HG02642 (cell line): ENCODE results near the gene KYNU.

Experiments used
- ATAC-seq: cut with Tn5 transposase; IDR thresholded peaks from one replicate; pipeline ENCODE4 v1.9.1; 2021; ENCODE audit warnings: mild to moderate bottlenecking; ENCODE audit not compliant: unreplicated experiment, poor library complexity

KYNU gene

DNA sequence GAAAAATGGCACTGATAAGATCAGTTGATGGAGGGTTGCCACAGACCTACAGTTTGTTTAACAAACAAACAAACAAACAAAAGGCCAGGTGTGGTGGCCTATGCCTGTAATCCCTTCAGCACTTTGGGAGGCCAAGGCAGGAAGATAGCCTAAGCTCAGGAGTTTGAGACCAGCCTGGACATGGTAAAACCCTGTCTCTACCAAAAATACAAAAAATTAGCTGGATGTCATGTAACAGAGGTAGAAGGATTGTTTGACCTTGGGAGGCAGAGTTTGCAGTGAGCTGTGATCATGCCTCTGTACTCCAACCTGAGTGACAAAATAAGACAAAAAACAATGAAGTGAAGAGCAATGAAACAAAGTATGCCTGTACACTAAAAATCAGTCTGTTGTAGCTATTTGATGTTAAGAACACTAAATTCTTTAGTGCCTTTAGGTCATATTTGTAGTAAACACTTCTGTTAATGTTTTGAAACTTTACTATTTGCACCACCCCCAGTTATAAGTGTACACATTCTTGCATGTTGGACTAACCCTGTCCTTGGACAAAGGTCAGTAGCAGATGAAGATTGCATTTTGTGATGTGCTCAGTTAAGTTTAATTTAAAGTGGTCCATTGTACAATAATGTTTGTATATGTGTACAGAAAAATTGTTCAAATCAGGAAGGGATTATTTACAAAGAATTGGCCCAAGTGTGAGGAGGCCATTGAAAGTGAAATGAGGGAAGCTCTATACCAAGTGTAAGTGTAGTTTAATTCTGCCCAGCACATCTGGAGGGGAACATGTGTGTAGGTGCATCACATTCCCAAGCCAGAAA is 73.9 kb downstream of the KYNU start:
- no peak for ATAC-seq

DNA sequence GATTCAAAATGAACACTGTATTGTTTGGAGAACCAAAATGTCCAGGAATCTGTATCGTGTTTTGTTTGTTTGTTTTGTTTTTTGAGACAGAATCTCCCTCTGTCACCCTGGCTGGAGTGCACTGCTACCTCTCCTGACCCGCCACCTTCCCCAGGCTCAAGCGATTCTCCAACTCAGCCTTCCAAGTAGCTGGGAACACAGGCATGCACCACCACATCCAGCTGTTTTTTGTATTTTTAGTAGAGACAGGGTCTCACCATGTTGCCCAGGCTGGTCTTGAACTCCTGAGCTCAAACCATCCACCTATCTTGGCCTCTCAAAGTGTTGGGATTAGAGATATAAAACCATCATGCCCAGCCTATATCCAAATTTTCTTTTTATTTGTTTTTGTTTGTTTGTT is 74.6 kb downstream of the KYNU start:
- ATAC-seq = no peak

GRCh38 chr2:142952793-142953494 is 75.5 kb downstream of the KYNU start:
- ATAC-seq = no peak

- no peak for ATAC-seq
Measured at GRCh38 chr2:142954493-142954892, 77.0 kb downstream of the KYNU start.

DNA sequence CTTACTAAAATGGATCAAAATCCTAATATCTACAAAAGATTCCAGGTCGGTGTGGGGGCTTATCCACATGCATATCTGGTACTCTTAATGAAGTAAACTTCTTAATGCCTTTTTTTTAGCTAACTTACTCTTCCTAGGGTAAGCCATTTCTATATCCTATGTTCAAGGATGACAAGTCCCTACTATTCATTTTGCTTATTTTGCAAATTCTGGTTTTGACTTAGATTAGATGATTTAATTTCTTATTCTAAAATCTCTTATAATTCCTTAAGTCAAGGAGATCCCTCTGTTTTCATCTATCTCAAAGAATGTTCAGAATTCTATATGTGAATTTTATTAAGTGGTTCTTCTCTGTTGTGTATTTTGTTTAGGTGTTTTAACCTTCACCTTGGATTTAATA is 79.7 kb downstream of the KYNU start:
- ATAC-seq = no peak

DNA sequence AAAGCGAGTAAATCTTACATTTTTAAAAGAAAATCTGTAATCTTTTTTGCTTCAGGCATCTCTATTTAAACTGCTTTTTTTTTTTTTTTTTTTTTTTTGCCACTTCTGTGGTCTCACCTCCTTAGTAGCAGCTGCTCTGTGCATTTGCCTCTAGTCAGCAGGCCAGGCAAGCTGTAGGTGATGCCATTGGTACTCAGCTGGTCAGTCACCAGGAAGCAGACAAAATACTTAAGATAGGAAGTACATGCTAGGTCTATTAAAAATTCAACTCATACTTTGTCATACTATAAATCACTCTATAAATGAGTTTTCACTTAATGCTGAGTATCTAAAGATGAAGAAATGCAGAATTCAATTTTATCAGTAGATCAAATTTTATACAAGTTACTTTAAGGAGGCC is 83.7 kb downstream of the KYNU start:
- ATAC-seq = no peak

DNA sequence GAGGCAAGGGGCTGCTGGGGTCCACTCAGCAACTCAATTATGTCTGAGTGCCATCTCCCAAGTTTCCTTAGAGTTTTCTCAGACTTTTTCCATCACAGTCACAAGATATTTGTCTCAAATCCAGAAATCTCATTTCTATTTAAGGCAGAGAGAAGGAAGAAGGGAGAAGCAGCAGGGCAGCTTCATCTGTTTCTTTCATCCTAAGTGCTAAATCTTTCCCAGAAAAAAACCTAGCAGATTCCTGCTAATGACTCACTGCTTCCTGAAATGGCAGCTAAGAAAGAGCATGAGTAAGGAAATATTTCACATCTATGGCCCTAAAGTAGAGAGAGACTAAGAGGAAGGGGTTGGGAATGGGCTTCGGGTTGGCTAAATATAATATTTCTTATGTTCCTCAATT is 88.0 kb downstream of the KYNU start:
- ATAC-seq = no peak

DNA sequence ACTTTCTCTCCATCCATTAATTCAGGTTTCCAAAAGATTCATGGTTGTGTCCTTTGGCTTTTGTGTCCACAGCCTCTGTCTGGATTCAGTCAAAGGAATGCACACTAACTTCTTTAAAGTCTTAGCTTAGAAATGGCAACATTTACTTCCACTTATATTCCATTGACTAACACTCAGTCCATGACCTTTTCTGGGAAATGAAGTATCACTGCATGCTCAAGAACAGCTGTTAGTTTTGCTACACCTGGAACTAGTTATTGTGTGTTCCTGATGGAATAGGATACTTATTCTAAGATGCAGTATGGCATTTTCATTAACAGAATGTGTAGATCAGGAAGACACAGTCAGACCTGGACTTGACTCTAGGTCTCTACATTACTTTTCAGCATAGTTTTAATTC is 88.8 kb downstream of the KYNU start:
- ATAC-seq = no peak

DNA sequence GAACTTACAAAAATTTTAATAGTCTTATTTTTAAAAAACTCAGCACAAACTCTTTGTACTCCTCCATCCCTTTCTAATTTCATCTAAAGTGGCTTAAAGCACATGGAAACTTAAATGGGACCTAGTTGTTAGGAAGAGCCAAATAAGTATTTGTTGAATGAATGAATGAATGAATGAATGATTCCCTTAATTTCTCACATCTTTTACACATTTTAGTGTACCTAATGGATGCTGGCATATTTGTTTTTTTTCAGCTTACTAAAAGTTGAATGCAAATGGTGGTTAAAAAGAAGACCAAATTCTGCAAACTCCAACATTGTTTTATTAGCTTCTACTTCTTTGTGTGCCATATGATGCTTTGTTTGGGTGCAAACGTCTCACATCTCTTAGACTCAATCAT is 89.6 kb downstream of the KYNU start:
- no peak for ATAC-seq

- no peak for ATAC-seq
Measured at GRCh38 chr2:142973160-142973821, 95.8 kb downstream of the KYNU start.

GRCh38 chr2:142973822-142974207 is 96.4 kb downstream of the KYNU start:
- ATAC-seq = peak; percentile 15

DNA sequence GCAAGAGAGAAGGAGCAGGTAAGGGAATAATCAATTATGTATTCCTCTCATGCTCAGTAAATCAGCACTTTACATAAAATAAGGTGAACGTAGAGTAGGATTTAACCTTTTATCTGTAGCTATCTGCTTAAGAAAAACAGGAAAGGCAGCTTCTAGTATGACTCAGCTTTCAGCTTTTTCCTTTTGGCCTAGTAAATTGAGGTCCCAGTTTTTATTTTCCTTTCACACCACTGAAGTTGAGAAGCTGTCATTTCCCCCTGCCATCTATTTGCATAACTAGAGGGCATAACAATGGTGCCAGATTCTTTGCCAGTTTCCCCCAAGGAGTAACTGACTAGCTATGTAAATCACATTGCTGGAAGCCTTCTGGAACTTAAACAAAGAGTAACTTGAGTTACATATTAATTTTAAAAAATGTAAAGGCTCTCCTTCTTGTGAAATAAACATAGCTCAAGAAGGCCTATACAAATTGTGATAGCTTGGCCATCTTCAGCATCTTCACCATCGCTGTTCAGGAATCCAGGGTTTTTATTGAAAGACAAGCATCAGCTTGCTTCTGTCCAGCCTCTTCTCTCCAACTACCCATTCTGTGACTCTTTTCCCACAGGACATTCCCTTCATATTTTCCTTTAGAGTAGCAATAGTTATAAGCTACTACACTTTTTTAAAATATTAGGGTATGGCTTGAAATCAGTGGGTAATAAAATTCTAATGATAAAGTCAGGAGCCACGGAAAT is 97.0 kb downstream of the KYNU start:
- peak; percentile 64 for ATAC-seq

GRCh38 chr2:142975239-142975638 is 97.8 kb downstream of the KYNU start:
- ATAC-seq = no peak

DNA sequence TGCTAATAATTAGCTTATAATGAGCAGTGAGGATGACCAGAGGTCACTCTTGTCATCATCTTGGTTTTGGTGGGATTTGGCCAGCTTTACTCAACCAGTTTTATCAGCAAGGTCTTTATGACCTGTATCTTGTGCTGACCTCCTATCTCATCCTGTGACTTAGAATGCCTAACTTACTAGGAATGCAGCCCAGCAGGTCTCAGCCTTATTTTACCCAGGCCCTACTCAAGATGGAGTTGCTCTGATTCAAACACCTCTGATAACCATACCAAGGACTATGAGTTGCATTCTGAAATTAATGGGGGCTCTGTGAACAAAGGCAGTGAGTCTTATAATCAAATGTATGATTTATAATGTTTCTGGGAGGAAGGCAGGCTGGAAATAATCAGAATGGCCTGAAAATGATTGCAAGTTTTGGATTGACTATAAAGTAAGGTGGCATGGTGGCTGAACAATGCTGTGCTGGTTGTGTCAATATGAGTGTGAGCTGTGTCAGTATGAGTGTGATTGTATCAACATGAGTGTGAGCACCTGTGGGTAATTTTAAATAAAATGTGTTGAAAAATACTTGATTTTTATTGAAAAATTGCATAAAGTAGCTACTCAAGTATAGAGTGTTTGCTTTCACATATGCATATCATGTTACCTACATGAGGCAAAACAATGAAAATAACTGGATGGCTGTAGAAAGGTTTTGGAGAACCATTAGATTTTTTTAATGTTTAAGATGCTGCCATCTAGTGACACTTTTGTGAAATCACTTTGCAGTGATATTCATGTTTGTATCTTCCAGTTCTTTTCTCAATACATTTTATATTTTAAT is 103.0 kb downstream of the KYNU start:
- no peak for ATAC-seq

DNA sequence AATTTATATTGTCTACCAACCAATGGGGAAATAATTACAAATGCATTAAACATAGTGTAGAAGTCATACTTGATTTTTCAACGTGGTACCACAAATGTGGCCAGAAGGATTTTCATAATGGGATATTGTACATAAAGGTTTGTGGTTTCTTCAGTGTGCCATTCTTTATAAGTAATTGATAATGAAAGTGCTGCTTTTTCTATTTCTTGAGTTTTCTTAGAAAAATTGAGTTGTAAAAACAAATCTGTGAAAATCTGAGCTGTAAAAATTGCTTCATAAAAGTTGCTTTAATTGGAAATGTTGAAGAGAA is 103.6 kb downstream of the KYNU start:
- ATAC-seq = no peak

- ATAC-seq = no peak
Measured at GRCh38 chr2:142981756-142982155, 104.3 kb downstream of the KYNU start.

- peak; percentile 63 for ATAC-seq
Measured at GRCh38 chr2:142983174-142983573, 105.7 kb downstream of the KYNU start.

GRCh38 chr2:142984657-142985056 is 107.2 kb downstream of the KYNU start:
- ATAC-seq = no peak

- ATAC-seq = no peak
Measured at GRCh38 chr2:142987044-142987443, 109.6 kb downstream of the KYNU start.
